Ovary (tissue), 9 donors: ENCODE measurements around the gene VARS2. TPM values are rescaled to one million over a fixed set of nuclear protein-coding genes. Genes with fewer than 3 reads are reported as not detected.

Experiments
- DNase-seq, 5 donors: peaks; one replicate each; pipeline ENCODE4 v3.0.0-alpha.2; 2019 to 2020
- H3K27ac ChIP-seq, 2 donors: fragments of 200-600 bp; one replicate each; pipeline versions ENCODE4 v1.5.1 to v1.8.0; 2019 to 2022
- H3K27me3 ChIP-seq: fragments of 200-600 bp; one replicate; pipeline ENCODE4 v1.8.0; 2022
- H3K36me3 ChIP-seq: fragments of 200-600 bp; sonication (generic); one replicate; pipeline ENCODE4 v1.5.1; 2019
- H3K4me1 ChIP-seq: one replicate; pipeline ENCODE4 v1.8.1; 2013; ENCODE audit warnings: mild to moderate bottlenecking, moderate library complexity; ENCODE audit not compliant: insufficient read depth
- H3K4me3 ChIP-seq: fragments of 200-600 bp; sonication (generic); one replicate; pipeline ENCODE4 v1.5.1; 2017
- H3K9me3 ChIP-seq, 2 donors: fragments of 200-600 bp in 1 of 2; sonication (generic) in 1 of 2; one replicate each; pipeline versions ENCODE4 v1.5.1 to v1.8.1; 2013 to 2019; ENCODE audit warnings: mild to moderate bottlenecking in 1 of 2, moderate library complexity in 1 of 2
- EP300 ChIP-seq: sonication (generic); formaldehyde crosslinking; IDR thresholded peaks from one replicate; pipeline ENCODE4 v1.6.1; 2017; ENCODE audit warnings: antibody characterized with exemption
- POLR2A ChIP-seq: fragments of 450-650 bp; IDR thresholded peaks from one replicate; pipeline ENCODE4 v1.6.1; 2017; ENCODE audit warnings: antibody characterized with exemption, mild to moderate bottlenecking, moderate library complexity
- WGBS, 3 donors: extraction: QIAGEN DNeasy Blood & Tissue Kit in 1 of 3; methylation state at CpG; one replicate each; pipeline versions ENCODE4 v1.1.5 to v1.1.7; 2013 to 2017; 5-methylcytosine and 5-hydroxymethylcytosine counted together
- intact Hi-C, 4 donors: fragments of 100-400 bp; cut with DNase I; formaldehyde crosslinking; loops; one replicate each; pipeline versions ENCODE4 v1.11.0 to v1.15.1; 2022 to 2023
- polyA plus RNA-seq, 2 donors: library from polyadenylated mRNA; stranded (reverse); fragments of 200-250 nt in 1 of 2; fragments of 350-450 nt in 1 of 2; fragmentation: Illumina TruSeq in 1 of 2; extraction: RNeasy Lipid Tissue Mini Kit (QIAGEN cat#74804) in 1 of 2; gene quantifications; one replicate each; pipeline ENCODE4 v1.2.3, GENCODE V29; 2013 to 2014
- total RNA-seq, 7 donors: library from RNA; depleted of rRNA in 2 of 7; stranded (reverse); fragments of >200 nt in 2 of 7; fragmentation: NEBNext Ultra II Directional in 3 of 7; extraction: Animal tissue kit (Norgen Biotek cat#: 25700) in 3 of 7; gene quantifications; one replicate each; pipeline versions ENCODE4 v1.1.0 to v1.2.4, GENCODE V29; 2016 to 2023
- TF ChIP-seq, protein P1 (sequence below), 3 donors: fragments of 450-650 bp in 2 of 3; fragments of 200-600 bp in 1 of 3; IDR thresholded peaks; one replicate each; pipeline versions ENCODE4 v1.5.1 to v1.8.0; 2016 to 2022; ENCODE audit warnings: antibody characterized with exemption in 3 of 3, mild to moderate bottlenecking in 1 of 3
- donor health status: DM: no; HTN: no; CAD: no; lungs with moderate emphysema.
- donor health status: DM: no; HTN: no; CAD: no.
- donor health status: Bipolar disorder and iron deficiency.
- donor health status: DM: yes; HTN: yes; CAD: no.
- donor health status: DM: no; HTN: no; CAD: no.
- donor health status: DM: yes; HTN: yes; CAD: no.

Gene VARS2
- total and polyA plus RNA-seq, 9 donors: 6.7 to 32.3 (median 19.8) TPM

DNA sequence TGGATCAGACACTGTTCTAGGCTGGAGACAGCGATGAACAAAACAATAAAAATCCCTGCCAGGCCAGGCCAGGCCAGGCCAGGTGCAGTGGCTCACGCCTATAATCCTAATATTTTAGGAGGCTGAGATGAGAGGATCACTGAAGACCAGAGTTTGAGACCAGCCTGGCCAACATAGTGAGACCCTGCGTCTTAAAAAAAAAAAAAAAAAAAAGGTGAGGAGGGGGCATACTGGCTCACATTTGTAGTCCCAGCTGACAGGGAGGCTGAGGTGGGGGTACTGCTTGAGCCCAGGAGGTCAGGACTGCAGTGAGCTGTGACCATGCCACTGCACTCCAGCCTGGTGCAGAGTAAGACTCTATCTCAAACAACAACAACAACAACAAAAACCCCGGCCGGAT lies 31.2 kb downstream of the VARS2 start:
- 81 to 84% (median 81%) methylated on average over 5 of the region's 5 CpGs for WGBS, 3 donors
- intact Hi-C loops: no loop called here

DNA sequence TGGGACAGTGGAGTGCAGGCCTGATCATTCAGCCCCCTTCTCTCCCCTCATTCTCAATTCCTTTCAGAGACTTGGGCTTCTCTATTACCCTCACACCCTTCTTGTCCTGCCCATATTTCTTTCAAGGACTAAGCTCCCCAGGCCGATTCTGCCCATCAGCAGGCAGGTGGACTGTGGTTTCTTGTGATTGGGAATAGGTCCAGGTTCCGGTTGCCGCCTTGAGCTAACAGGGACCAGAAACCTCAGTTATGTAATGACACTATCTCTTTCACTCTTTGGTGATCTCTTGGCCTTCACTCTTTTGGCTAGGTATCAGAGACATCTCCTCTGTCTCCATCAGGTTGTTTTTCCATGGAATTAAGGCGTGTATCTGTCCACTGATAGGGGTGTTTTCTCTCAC lies 33.2 kb downstream of the VARS2 start:
- no peak for DNase-seq
- TF ChIP-seq, protein P1, sequence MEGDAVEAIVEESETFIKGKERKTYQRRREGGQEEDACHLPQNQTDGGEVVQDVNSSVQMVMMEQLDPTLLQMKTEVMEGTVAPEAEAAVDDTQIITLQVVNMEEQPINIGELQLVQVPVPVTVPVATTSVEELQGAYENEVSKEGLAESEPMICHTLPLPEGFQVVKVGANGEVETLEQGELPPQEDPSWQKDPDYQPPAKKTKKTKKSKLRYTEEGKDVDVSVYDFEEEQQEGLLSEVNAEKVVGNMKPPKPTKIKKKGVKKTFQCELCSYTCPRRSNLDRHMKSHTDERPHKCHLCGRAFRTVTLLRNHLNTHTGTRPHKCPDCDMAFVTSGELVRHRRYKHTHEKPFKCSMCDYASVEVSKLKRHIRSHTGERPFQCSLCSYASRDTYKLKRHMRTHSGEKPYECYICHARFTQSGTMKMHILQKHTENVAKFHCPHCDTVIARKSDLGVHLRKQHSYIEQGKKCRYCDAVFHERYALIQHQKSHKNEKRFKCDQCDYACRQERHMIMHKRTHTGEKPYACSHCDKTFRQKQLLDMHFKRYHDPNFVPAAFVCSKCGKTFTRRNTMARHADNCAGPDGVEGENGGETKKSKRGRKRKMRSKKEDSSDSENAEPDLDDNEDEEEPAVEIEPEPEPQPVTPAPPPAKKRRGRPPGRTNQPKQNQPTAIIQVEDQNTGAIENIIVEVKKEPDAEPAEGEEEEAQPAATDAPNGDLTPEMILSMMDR (IDR thresholded peaks at IDR 0.05): no peak
- TF ChIP-seq EP300 (no peak), POLR2A (no peak)
- 61 to 73% (median 71%) methylated on average over 4 of the region's 4 CpGs for WGBS, 3 donors
- Histone ChIP-seq H3K4me1 (peaks cover 3% of the 10 kb centered on the region), H3K4me3 (no peak overlapping the region), H3K9me3 (no peaks in the 10 kb centered on the region), H3K36me3 (no peaks in the 10 kb centered on the region), H3K27me3 (no peaks in the 10 kb centered on the region), H3K27ac (no peak overlapping the region)
- intact Hi-C loops: no loop called here

More for the DNA sequence above, 31.2 kb downstream of the VARS2 start:
- H3K27me3 ChIP-seq: no peaks in the 10 kb centered on the region
- H3K9me3 ChIP-seq: no peaks in the 10 kb centered on the region
- H3K36me3 ChIP-seq: no peaks in the 10 kb centered on the region
- TF ChIP-seq POLR2A (no peak), EP300 (no peak)
- TF ChIP-seq, protein P1 (IDR thresholded peaks at IDR 0.05): no peak
- H3K4me3 ChIP-seq: no peak overlapping the region
- no peak overlapping the region for H3K27ac ChIP-seq
- peaks cover 3% of the 10 kb centered on the region for H3K4me1 ChIP-seq
- DNase-seq: no peak

DNA sequence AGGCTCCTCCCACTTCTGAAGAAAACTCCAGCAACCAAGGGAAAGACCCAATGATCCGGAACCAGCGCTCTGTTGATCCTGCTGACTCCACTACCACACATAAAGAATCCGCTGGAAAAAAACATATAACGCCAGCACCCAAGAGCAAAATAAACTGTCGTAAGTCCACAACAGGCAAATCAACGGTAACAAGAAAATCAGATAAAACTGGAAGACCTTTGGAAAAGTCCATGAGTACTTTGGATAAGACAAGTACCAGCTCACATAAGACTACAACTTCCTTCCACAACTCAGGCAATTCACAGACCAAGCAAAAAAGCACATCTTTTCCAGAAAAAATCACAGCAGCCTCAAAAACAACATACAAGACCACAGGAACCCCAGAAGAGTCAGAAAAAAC lies 34.8 kb downstream of the VARS2 start:
- no peak for DNase-seq
- H3K9me3 ChIP-seq: no peaks in the 10 kb centered on the region
- TF ChIP-seq, protein P1 (IDR thresholded peaks at IDR 0.05): no peak
- TF ChIP-seq EP300 (no peak), POLR2A (no peak)
- H3K4me1 ChIP-seq: no peaks in the 10 kb centered on the region
- no peaks in the 10 kb centered on the region for H3K36me3 ChIP-seq
- H3K27ac ChIP-seq: no peak overlapping the region
- intact Hi-C loops: no loop called here
- WGBS, 3 donors: 94% methylated on average over 6 of the region's 6 CpGs
- H3K27me3 ChIP-seq: no peaks in the 10 kb centered on the region
- no peak overlapping the region for H3K4me3 ChIP-seq

DNA sequence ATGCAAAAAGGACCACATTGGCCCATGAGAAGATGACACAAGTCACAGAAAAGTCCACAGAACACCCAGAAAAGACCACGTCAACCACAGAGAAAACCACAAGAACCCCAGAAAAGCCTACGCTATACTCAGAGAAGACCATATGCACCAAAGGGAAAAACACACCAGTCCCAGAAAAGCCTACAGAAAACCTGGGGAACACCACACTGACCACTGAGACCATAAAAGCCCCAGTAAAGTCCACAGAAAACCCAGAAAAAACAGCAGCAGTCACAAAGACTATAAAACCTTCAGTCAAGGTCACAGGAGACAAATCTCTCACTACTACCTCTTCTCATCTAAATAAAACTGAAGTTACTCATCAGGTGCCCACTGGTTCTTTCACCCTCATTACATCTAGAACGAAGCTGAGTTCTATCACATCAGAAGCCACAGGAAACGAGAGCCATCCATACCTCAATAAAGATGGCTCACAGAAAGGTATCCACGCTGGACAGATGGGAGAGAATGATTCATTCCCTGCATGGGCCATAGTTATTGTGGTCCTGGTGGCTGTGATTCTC lies 38.0 kb downstream of the VARS2 start:
- Histone ChIP-seq H3K9me3 (no peaks in the 10 kb centered on the region), H3K4me1 (no peaks in the 10 kb centered on the region), H3K27me3 (no peaks in the 10 kb centered on the region), H3K36me3 (no peaks in the 10 kb centered on the region), H3K27ac (no peak overlapping the region), H3K4me3 (no peak overlapping the region)
- intact Hi-C loops: no loop called here
- no peak for DNase-seq
- WGBS, 3 donors: 81 to 87% (median 87%) methylated on average over 5 of the region's 5 CpGs
- TF ChIP-seq EP300: no peak
- TF ChIP-seq, protein P1 (IDR thresholded peaks at IDR 0.05): no peak
- TF ChIP-seq POLR2A: no peak
